ENCODE results near the gene ZIK1. TPM values are rescaled to one million over a fixed set of nuclear protein-coding genes. Genes with fewer than 3 reads are reported as not detected.
A peak's percentile ranks its signal among the peaks of the same experiment; 100 is the strongest.

ZIK1 gene
- total and polyA plus RNA-seq, 9 of the 15 experiments (the other 6 are each of a cell fraction or from before 2014, with no cell fraction given) = 0.03 to 0.42 (median 0.15) TPM; not detected in 1

- TF ChIP-seq TCFL5 (CRISPR knock-in tag; conservative IDR thresholded peaks at IDR 0.05) = no peak
- no peak for TF ChIP-seq FIP1L1 (IDR thresholded peaks at IDR 0.05; ENCODE audit: low read depth, low read length, poor library complexity, severe bottlenecking)
- peak; percentile 79 for TF ChIP-seq POLR2G (IDR thresholded peaks at IDR 0.05; ENCODE audit: low read depth, low read length)
- no peak for TF ChIP-seq GATAD2B (IDR thresholded peaks at IDR 0.05; ENCODE audit: borderline replicate concordance)
- no peak for TF ChIP-seq DNMT1 (IDR thresholded peaks at IDR 0.05)
- TF ChIP-seq ZNF830 (CRISPR knock-in tag; IDR thresholded peaks at IDR 0.05) = no peak
- no peak for TF ChIP-seq FOXA3 (CRISPR knock-in tag; conservative IDR thresholded peaks at IDR 0.05 in 1 of 2, IDR thresholded peaks at IDR 0.05 in 1 of 2)
- no peak for TF ChIP-seq CCNT2 (IDR thresholded peaks at IDR 0.05; ENCODE audit: borderline replicate concordance, extremely low read depth, insufficient read length, low read depth, low read length)
- no peak for TF ChIP-seq REST (IDR thresholded peaks at IDR 0.05; ENCODE audit: borderline replicate concordance)
- no peak for TF ChIP-seq REST (CRISPR knock-in tag; IDR thresholded peaks at IDR 0.05; ENCODE audit: low read depth)
- no peak for TF ChIP-seq ZC3H4 (CRISPR knock-in tag; IDR thresholded peaks at IDR 0.05; ENCODE audit: borderline replicate concordance)
- TF ChIP-seq ELF4 (CRISPR knock-in tag; IDR thresholded peaks at IDR 0.05) = no peak
- TF ChIP-seq E2F1 (CRISPR knock-in tag; IDR thresholded peaks at IDR 0.05) = 0 out of 2 replicates have a peak, but pooled peaks have one; percentile 37
- no peak for TF ChIP-seq FOS (IDR thresholded peaks at IDR 0.05; ENCODE audit: extremely low read depth, insufficient read length)
- TF ChIP-seq NFE2 (IDR thresholded peaks at IDR 0.05; ENCODE audit: low read depth) = no peak
- no peak for TF ChIP-seq ZBTB8A (IDR thresholded peaks at IDR 0.05; ENCODE audit: partially characterized antibody)
- no peak for TF ChIP-seq GTF2F1 (IDR thresholded peaks at IDR 0.05; ENCODE audit: low read depth, low read length)
- TF ChIP-seq JUNB (CRISPR knock-in tag; conservative IDR thresholded peaks at IDR 0.05) = no peak
- TF ChIP-seq XRCC5 (IDR thresholded peaks at IDR 0.05; ENCODE audit: low read depth, low read length) = no peak
- TF ChIP-seq MEIS2 (IDR thresholded peaks at IDR 0.05; ENCODE audit: partially characterized antibody) = peak; percentile 26
- no peak for TF ChIP-seq KAT2B (IDR thresholded peaks at IDR 0.05; ENCODE audit: low read depth, low read length)
Measured at GRCh38 chr19:57599761-57600383, 15.9 kb downstream of the ZIK1 start, which contains the start of gene ZNF530 (continued).

Data from K562 (cell line).